Keratinocyte (primary cell): ENCODE measurements around the gene NPM1. TPM values are rescaled to one million over a fixed set of nuclear protein-coding genes. Genes with fewer than 3 reads are reported as not detected.

Experiments
- DNase-seq: peaks from one replicate; pipeline ENCODE4 v3.0.0-alpha.2; 2011; ENCODE audit warnings: low read depth, missing footprints, low spot score
- FAIRE-seq: peaks from 2 replicates; lab custom pipeline; 2011; peaks lifted over from hg19 to GRCh38; lab: Jason Lieb, UNC
- H2AFZ ChIP-seq: 2 replicates; pipeline ENCODE4 v1.6.0; 2012; ENCODE audit warnings: low read length, control low read depth, inconsistent platforms; ENCODE audit not compliant: control insufficient read depth
- H3K27ac ChIP-seq: 2 replicates; pipeline ENCODE4 v1.5.1; 2011; ENCODE audit warnings: low read length; ENCODE audit not compliant: control insufficient read depth, insufficient read depth
- H3K27me3 ChIP-seq: 3 replicates; pipeline ENCODE4 v1.6.0; 2011; ENCODE audit warnings: low read length; ENCODE audit not compliant: control insufficient read depth, insufficient read depth; ENCODE audit errors: extremely low read depth
- H3K36me3 ChIP-seq, 2 experiments: 2 replicates in 1 of 2; 3 replicates in 1 of 2; pipeline ENCODE4 v1.5.1; 2011; ENCODE audit warnings: low read length in 2 of 2, mild to moderate bottlenecking in 1 of 2; ENCODE audit not compliant: control insufficient read depth in 2 of 2, insufficient read depth in 2 of 2; ENCODE audit errors: extremely low read depth in 1 of 2
- H3K4me1 ChIP-seq: 3 replicates; pipeline ENCODE4 v1.5.1; 2011; ENCODE audit warnings: low read length; ENCODE audit not compliant: control insufficient read depth, insufficient read depth; ENCODE audit errors: extremely low read depth
- H3K4me2 ChIP-seq: 3 replicates; pipeline ENCODE4 v1.6.0; 2011; ENCODE audit warnings: low read depth, low read length; ENCODE audit not compliant: control insufficient read depth, insufficient read depth; ENCODE audit errors: extremely low read depth
- H3K4me3 ChIP-seq, 3 experiments: fragments of 200-600 bp in 1 of 3; sonication (generic) in 1 of 3; 2 replicates in 2 of 3; 3 replicates in 1 of 3; pipeline ENCODE4 v1.5.1; 2011 to 2016; ENCODE audit warnings: low read length in 3 of 3, mild to moderate bottlenecking in 3 of 3, control low read depth in 2 of 3, inconsistent platforms in 1 of 3, low read depth in 1 of 3, mixed read lengths in 1 of 3, mixed run types in 1 of 3, moderate library complexity in 1 of 3; ENCODE audit not compliant: control insufficient read depth in 2 of 3, insufficient read depth in 2 of 3; ENCODE audit errors: extremely low read depth in 1 of 3
- H3K79me2 ChIP-seq: 2 replicates; pipeline ENCODE4 v1.6.0; 2012; ENCODE audit warnings: low read length; ENCODE audit not compliant: control insufficient read depth, insufficient read depth
- H3K9ac ChIP-seq: 3 replicates; pipeline ENCODE4 v1.6.0; 2011; ENCODE audit warnings: low read length; ENCODE audit not compliant: control insufficient read depth, insufficient read depth; ENCODE audit errors: extremely low read depth
- H3K9me1 ChIP-seq: 3 replicates; pipeline ENCODE4 v1.6.0; 2011; ENCODE audit warnings: low read length; ENCODE audit not compliant: control insufficient read depth, insufficient read depth; ENCODE audit errors: extremely low read depth
- H3K9me3 ChIP-seq: 2 replicates; pipeline ENCODE4 v1.5.1; 2012; ENCODE audit warnings: low read depth, low read length; ENCODE audit not compliant: control insufficient read depth
- H4K20me1 ChIP-seq: 3 replicates; pipeline ENCODE4 v1.6.0; 2011; ENCODE audit warnings: low read length; ENCODE audit not compliant: control insufficient read depth, insufficient read depth; ENCODE audit errors: extremely low read depth
- EZH2 ChIP-seq: IDR thresholded peaks from one replicate; pipeline ENCODE4 v1.6.1; 2012; ENCODE audit warnings: inconsistent platforms, mild to moderate bottlenecking, low read length, moderate library complexity
- dilution Hi-C: fragments of 300-500 bp; cut with MboI; formaldehyde crosslinking; loops from one replicate; pipeline ENCODE4 v1.7.0; 2020; ENCODE audit warnings: low sequenced_read_pairs; ENCODE audit not compliant: extremely low pct_ligation_motif_present
- polyA plus RNA-seq, 5 experiments: library from polyadenylated mRNA; depleted of rRNA in 3 of 5; stranded (reverse) in 3 of 5; stranded (forward) in 1 of 5; unstranded in 1 of 5; fragments of >200 nt; gene quantifications; 1 replicate in 1 of 5; 2 replicates in 3 of 5; 3 replicates in 1 of 5; pipeline versions ENCODE4 v1.2.1 to v1.2.3, GENCODE V29; 2011 to 2012; ENCODE audit warnings: missing spikeins in 2 of 5, low read depth in 1 of 5, low replicate concordance in 1 of 5
- TF ChIP-seq, protein P1 (sequence below), 3 experiments: IDR thresholded peaks in 1 of 3; conservative IDR thresholded peaks in 1 of 3; optimal IDR thresholded peaks in 1 of 3; 2 replicates in 2 of 3; 3 replicates in 1 of 3; pipeline versions ENCODE3 to v1.5.1; 2011; ENCODE audit warnings: low read length in 3 of 3, mild to moderate bottlenecking in 3 of 3, moderate library complexity in 2 of 3, control low read depth in 1 of 3, inconsistent platforms in 1 of 3; ENCODE audit not compliant: insufficient read depth in 2 of 3; ENCODE audit errors: extremely low read depth in 1 of 3

The NPM1 gene
- polyA plus RNA-seq, 1 donor (not counting 4 experiments of a cell fraction or from before 2014, with no cell fraction given), result 2,398 TPM

DNA sequence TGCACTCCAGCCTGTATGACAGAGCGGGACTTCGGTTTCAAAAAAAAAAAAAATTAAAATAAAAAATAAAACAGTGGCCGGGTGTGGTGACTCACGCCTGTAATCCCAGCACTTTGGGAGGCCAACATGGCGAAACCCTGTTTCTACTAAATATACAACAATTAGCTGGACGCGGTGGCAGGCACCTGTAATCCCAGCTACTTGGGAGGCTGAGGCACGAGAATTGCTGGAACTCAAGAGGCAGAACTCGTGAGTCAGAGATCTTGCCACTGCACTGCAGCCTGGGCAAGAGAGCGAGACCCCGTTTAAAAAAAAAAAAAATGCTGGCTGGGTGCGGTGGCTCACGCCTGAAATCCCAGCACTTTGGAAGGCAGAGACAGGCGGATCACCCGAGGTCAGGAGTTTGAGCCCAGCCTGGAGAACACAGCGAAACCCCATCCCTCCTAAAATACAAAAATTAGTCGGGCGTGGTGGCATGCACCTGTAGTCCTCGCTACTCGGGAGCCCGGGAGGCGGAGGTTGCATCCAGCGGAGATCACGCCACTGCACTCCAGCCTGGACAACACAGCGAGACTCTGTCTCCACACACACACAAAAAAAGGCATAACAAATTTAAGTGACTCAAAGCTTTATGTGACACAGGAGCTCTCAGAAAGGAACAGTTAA is 1.5 kb upstream of the NPM1 start:
- Histone ChIP-seq H3K4me2 (peak overlapping the region; percentile 89), H3K9ac (no peak overlapping the region), H3K9me1 (no peaks in the 10 kb centered on the region), H3K27me3 (no peaks in the 10 kb centered on the region), H3K36me3 (peaks cover 6 to 27% of the 10 kb centered on the region in 2 experiments), H3K9me3 (no peaks in the 10 kb centered on the region), H3K27ac (no peak overlapping the region), H3K4me1 (peaks cover 11% of the 10 kb centered on the region), H4K20me1 (peaks cover 25% of the 10 kb centered on the region), H3K79me2 (peaks cover 35% of the 10 kb centered on the region), H2AFZ (no peak overlapping the region), H3K4me3 (no peak overlapping the region)
- FAIRE-seq, result no peak
- dilution Hi-C loops, result no loop called here
- no peak for DNase-seq
- TF ChIP-seq, protein P1, sequence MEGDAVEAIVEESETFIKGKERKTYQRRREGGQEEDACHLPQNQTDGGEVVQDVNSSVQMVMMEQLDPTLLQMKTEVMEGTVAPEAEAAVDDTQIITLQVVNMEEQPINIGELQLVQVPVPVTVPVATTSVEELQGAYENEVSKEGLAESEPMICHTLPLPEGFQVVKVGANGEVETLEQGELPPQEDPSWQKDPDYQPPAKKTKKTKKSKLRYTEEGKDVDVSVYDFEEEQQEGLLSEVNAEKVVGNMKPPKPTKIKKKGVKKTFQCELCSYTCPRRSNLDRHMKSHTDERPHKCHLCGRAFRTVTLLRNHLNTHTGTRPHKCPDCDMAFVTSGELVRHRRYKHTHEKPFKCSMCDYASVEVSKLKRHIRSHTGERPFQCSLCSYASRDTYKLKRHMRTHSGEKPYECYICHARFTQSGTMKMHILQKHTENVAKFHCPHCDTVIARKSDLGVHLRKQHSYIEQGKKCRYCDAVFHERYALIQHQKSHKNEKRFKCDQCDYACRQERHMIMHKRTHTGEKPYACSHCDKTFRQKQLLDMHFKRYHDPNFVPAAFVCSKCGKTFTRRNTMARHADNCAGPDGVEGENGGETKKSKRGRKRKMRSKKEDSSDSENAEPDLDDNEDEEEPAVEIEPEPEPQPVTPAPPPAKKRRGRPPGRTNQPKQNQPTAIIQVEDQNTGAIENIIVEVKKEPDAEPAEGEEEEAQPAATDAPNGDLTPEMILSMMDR (optimal IDR thresholded peaks at IDR 0.05 in 1 of 3, IDR thresholded peaks at IDR 0.05 in 1 of 3, conservative IDR thresholded peaks at IDR 0.05 in 1 of 3; ENCODE audit: extremely low read depth in 1 of 3, insufficient read depth in 2 of 3, low read length in 3 of 3), result no peak
- TF ChIP-seq EZH2, result no peak

DNA sequence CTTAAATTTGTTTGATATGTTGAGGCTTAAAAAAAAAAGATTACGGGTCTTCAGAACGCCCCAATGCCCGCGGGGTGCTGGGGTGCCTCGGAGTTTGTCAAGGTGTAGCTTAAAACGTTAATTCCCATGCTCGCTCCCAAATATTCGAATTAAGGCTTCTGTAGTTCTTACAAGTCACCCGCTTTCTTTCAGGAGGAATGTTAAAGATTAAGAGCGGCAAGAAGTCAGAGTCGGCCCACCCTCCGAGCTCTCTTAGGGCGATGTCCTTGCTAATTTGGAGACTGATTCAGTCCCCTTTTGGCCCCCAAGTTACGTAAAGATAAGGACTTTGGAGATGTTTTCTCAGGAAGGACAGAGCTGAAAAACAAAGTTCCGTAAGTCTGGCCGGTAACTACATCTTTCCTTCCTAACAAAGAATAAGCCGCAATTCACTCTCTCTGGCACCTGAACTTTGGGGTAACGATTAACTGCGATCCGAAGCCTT is 746 bp upstream of the NPM1 start:
- no peak for DNase-seq
- Histone ChIP-seq H3K4me3 (peak overlapping the region; percentile 85 to 86 (median 85)), H3K4me1 (peaks cover 15% of the 10 kb centered on the region), H3K27ac (peak overlapping the region; percentile 88), H3K27me3 (no peaks in the 10 kb centered on the region), H3K4me2 (peak overlapping the region; percentile 89), H3K36me3 (peaks cover 10 to 31% of the 10 kb centered on the region in 2 experiments), H3K79me2 (peaks cover 42% of the 10 kb centered on the region), H2AFZ (peak overlapping the region; percentile 93), H3K9ac (peak overlapping the region; percentile 98), H3K9me3 (no peaks in the 10 kb centered on the region), H3K9me1 (no peaks in the 10 kb centered on the region), H4K20me1 (peaks cover 33% of the 10 kb centered on the region)
- TF ChIP-seq, protein P1 (optimal IDR thresholded peaks at IDR 0.05 in 1 of 3, IDR thresholded peaks at IDR 0.05 in 1 of 3, conservative IDR thresholded peaks at IDR 0.05 in 1 of 3; ENCODE audit: extremely low read depth in 1 of 3, insufficient read depth in 2 of 3, low read length in 3 of 3), result no peak
- TF ChIP-seq EZH2, result no peak
- dilution Hi-C loops, result no loop called here
- FAIRE-seq, result no peak
